GM18526 (cell line): ENCODE measurements around the gene VSX2.

Experiments
- POLR2A ChIP-seq: IDR thresholded peaks from 3 replicates; pipeline ENCODE4 v1.6.1; 2011; ENCODE audit not compliant: insufficient read length; ENCODE audit errors: extremely low read depth

Gene VSX2

DNA sequence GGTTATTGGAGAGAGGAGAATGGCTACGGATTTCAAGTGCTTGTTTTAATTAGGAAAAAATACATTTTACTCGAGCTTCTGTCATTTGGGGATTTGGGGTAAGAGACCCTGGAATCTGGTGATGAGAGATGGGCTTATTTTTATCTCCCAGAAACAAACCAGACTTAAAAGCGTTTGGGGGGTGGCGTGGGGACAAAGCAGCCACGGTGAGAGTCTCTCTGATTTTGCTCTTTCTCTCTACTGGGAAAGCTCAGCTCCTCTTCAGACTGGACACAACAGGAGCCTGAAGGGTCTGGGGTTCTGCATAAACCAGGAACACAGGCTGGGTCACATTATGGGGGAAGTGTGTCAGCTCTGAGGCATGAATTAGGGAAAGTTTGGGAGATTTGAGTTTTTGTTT, 3.8 kb downstream of the VSX2 start:
- no peak for TF ChIP-seq POLR2A

DNA sequence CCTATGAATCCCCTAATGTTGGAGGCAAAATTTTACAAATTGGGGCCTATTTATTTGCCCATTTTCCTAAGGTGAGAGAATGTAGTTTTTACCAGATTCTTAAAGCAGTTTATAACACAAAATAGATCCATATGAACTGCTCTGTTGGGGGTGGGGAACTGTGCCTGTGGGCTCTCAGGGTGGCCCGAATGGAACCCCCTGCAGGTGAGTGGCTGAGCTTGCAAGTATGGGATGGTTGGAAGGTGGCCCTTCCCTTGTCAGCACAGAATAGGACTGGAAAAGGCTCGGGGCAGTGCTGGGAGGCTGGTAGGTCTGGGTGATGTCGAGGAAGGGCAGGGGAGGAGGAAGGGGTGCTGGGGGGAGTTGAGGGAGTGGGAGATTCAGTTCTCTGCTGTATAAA, 4.9 kb downstream of the VSX2 start:
- no peak for TF ChIP-seq POLR2A

DNA sequence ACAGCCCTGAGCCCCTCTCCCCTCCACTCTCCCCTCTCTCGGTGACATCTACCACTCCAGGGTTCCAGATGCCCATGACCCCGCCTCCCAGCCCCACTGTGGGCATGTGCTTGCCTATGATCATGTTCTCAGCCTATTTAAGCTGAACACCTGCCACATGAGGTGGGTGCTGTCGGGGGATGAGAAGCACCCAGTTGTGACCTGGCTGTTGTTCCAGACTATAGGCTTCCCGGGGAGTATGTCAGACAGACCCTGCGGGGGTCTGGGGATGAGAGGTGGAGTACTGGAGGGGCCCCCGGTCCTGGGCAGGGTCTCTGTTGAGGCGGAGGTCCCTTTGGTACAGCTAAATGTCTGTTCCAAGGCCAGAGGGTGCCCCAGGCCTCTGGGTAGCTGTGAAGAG, 6.0 kb downstream of the VSX2 start:
- no peak for TF ChIP-seq POLR2A

DNA sequence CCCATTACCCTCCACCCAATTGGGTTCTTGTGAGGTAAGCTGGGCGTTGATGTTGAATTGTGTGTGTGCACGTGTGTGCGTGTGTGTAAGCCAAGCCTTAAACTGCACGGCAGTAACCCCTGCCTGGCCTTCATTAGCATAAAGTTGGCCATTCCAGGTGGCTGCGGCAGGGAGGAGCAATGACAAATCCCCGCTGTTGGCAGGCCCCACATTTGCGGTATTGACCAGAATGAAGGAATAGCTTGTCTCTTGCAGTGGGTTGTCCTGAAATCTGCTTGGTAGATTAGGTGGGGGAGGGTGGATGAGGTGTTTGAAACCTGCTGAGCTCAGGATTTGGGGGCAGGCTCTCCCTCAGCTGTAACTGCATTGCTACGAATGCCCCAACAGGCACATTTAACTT, 7.3 kb downstream of the VSX2 start:
- no peak for TF ChIP-seq POLR2A

DNA sequence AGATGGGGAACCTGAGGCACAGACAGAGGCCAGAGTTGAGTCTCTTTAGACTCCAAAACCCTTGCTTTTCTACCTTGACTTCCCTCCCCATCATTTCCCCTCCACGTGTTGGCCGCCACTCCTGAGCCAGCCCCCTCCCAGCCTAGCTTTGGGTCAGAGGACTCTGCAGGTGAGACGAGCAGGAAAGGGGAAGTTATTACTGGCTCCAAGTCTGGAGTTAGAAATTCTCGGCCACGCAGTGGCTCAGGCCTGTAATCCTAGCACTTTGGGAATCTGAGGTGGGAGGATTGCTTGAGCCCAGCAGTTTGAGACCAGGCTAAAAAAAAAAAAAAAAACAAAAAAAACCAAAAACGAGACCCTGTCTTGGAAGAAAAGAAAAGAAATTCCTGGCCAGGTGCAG, 8.8 kb downstream of the VSX2 start:
- no peak for TF ChIP-seq POLR2A

DNA sequence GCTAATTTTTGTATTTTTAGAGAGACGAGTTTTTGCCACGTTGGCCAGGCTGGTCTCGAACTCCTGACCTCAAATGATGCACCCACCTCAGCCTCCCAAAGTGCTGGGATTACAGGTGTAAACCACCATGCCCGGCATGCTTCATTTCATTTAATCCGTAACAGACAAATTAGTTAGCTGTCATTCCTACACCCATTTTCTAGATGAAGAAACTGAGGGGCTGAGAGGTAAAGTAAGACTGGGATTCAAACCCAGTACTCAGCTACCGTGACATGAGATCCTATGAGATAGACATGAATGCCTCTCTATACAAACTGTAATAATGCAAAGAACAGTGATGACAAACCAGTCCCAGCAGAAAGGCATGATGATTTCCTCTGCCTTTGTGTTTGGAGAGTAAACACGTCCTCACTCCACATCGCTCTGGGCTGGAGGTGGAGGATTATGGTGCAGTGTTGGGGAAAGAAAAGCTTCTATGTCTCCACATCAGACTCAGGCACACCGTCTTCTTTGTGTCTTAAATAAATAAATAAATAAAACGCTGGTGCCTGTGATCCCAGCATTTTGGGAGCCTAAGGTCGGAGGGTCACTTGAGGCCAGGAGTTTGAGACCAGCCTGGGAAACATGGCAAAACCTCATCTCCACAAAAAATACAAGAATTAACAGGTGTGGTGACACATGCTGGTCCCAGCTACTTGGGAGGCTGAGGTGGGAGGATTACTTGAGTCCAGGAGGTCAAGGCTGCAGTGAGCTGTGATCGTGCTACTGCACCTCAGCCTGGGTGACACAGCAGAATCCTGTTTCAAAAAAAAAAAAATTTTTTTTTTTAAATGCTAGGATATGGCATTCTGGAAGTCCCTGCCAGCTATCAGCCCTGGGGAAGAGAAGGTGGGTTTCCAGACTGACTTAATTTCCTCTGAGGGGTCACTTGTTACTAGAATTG, 10.5 kb downstream of the VSX2 start:
- no peak for TF ChIP-seq POLR2A

DNA sequence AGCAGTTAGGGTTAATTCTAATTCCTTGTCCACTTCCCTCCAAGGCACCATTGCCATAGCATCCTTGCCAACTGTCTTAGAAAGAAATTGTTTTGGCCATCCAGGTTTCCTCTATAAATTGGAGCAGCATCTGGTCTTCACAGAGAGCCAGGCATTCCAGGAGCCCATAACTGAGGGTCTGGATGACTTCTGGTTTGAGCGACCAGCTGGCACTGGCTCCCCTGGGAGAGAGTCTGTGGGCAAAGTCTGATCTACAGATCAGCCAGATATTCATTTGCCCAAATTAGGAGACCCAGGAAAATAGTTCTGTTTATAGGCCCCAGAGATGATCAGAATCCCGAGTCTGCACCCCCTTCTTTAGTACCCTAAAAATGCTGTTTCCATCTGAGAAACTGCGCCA, 16.0 kb downstream of the VSX2 start:
- no peak for TF ChIP-seq POLR2A

DNA sequence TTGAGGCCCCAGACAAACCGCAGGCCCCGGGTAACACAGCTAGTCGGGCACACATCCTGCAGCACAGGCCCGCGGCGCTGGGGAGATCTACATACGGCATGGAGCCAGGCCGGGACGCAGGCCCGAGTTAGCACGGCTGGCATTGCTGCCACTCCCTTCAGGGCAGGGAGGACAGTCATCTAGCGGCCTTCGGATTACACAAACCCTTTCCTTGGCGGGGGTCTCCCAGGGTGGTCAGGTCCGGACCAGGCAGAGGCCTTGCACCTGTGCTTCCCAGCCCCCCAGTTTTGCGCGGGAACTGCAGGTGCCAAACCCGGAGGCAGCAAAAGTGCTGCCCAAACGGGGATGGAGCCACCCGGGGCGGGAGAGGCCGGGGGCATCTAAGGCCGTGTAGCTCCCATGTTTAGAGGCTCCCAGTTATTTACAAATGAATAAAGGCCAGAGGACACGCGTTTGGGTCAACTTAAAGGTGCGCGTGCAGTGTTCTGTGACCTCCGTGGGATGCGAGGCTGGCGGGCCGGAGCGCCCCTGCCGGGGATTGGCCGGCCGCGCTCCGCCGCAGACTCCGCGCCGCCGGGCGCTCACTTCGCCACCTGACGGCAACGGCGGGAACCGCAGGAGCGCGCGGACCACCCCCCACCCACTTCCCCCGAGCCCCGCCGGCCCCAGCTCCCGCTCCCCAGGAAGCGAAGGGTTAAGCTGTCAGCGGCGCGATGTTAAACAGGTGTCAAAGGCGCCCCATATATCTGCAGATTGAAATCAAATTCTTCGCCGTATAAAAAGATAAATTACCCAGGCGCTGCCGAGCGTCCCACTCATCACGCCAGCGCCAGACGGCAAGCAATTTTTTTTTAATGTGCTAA, 18.1 kb downstream of the VSX2 start:
- no peak for TF ChIP-seq POLR2A

DNA sequence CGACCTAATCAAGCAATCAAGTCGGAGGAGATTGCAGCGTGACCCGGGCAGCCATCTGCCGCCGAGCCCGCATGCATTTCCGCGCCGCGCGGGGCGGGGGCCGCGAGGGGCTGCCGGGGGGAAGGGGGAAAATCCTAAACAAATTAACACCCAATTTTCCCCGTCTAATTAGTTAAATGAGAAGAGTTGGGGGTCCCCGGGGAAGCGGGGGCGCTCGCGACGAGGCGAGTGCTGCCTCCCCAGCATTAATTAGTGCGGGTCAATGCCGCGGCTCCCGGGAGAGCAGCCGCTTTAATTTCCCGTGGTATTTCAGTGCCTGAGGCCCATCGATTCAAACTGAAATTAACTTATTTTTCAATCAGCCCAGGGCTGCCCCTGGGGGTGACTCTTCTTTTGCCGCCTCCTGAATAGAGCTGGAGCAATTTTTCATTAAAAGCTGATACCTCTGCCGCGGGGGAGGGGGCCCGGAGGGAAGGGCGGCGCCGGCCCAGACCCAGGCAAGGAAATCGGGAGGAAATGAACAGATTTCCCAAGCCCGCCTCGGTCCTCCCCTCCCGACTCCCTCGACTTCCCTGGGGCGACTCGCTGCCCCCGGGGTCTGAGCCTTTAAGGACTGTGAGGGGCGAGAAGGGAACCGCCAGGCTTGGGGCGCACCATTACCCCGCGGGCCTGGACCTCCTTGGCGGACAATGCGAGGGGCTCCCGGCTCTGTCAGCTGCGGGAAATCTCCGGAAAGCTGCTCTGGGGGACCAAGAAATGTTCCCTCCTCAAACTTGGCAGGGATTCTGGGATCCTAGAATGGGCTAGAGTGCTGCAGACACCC, 18.9 kb downstream of the VSX2 start:
- TF ChIP-seq POLR2A, result no peak

DNA sequence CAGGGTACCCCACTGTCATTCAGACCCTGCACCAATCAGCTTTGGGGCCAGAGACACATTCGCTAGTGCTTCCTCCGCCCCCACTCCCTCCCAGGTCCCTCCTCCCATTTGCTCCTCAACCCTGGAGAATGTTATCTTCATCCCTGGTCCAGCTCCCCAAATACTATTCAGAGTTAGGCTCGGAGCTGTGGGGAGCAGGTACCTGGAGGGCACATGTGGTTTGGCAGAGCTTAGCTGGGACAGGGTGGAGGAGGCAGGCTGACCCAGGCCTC, 19.5 kb downstream of the VSX2 start:
- no peak for TF ChIP-seq POLR2A

DNA sequence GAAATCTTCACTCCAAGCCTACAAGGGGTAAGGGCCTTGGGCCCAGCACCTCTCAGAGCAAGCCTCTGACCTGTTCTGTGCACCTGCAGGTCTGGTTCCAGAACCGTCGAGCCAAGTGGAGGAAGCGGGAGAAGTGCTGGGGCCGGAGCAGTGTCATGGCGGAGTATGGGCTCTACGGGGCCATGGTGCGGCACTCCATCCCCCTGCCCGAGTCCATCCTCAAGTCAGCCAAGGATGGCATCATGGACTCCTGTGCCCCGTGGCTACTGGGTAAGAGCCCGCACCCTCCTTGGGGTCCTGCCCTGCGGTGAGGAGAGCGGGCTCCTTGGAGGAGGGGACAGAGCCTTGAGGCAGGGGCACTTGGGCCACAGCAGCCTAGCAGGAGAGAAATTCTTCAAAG, 20.3 kb downstream of the VSX2 start:
- no peak for TF ChIP-seq POLR2A

DNA sequence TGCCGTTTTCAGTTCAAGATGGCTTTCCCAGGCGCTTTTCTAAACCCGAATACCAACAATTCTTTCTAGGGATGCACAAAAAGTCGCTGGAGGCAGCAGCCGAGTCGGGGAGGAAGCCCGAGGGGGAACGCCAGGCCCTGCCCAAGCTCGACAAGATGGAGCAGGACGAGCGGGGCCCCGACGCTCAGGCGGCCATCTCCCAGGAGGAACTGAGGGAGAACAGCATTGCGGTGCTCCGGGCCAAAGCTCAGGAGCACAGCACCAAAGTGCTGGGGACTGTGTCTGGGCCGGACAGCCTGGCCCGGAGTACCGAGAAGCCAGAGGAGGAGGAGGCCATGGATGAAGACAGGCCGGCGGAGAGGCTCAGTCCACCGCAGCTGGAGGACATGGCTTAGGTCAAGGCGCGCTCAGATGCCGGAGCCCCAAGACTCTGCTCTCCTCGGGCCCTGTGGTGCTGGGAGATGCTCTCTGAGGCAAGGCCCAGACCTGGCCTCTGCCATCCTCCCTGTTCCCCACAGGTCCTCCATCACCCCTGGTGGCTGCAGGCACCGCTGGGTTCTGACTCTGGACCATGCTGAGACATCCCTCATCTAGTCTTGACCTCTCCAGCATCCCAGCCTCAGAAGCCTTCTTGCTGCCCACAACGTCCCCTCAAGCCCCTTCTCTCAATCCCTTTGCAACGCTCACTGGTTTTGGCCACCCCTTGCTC, 21.4 kb downstream of the VSX2 start:
- no peak for TF ChIP-seq POLR2A

DNA sequence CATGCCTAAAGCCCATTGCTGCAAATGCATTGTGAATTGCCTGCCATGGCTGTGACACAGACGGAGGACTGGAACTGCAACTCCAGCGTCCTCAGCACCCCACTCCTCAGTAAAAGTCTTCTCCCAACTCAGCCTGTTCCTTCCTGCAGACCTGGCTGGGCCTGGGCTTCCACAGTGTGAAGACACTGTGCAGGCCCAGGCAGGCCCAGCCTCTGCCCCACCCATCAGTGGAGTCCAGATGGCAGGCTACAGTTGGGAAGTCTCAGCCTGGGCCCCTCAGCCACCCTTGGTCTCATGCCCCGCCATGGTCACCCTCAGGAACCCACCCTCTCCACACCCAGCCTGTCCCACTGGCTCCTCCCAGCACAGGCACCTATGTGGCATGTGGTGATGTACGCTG, 22.0 kb downstream of the VSX2 start:
- TF ChIP-seq POLR2A, result no peak

DNA sequence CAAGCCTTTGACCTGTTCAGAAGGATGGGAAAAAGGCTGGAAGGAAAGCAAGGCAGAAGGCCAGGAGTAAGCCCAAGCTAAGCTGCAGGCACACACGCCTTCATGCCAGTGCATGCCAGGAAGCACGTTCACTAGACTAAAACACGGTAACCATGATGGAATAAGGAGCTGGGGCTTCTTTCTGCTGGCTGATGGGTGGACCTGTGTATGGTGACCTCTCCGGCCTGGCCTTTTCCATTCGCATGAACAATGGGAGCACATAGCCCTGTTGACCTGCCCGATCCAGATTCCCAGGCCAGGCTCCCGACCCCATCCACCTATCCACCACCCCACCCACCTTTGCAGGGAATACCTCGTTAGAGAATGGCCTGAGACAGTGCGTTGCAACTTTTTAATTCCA, 22.8 kb downstream of the VSX2 start:
- no peak for TF ChIP-seq POLR2A

DNA sequence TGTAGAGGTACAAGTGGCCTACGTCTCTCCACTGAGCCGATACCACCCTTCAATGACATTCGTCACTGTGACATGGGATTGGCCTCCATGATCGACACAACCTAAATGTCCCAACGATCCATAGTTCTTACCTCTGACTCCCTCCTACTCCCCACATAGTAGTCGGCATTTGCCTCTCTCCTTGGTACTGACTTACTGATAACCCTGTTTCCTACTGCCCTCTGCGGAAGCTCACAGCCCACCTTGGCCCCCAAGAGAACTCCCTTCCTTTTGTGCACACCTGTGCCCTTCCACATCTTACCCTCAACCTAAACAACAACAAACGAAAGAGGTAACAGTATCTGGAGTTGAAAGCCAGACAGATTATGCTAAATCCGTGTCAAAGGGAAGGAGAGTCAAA, 23.9 kb downstream of the VSX2 start:
- no peak for TF ChIP-seq POLR2A
